Measurements from ENCODE around the gene ADPRM.

DNA sequence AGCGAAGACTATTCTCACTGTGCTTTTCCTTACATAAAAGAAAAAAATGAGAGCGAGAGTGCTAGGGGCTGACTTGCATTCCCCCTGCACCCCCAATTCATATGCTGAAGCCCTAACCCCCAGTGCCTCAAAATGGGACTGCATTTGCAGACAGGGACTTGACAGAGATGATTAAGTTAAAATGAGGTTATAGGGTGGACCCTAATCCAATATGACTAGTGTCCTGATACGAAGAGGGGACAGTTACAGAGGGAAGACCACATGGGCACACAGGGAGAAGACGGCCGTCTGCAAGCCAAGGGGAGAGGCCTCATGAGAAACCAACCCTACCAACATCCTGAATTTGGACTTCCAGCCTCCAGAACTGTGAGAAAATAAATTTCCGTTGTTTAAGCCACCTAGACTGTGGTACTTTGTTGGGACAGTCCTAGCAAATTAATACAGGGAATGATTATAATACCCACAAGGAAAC lies 34.0 kb downstream of the ADPRM start:
- TF ChIP-seq CTCF (IDR thresholded peaks at IDR 0.05) (no peak), POLR2A (IDR thresholded peaks at IDR 0.05) (no peak)

Measured in heart left ventricle (tissue), 13 donors.